Left kidney (tissue), 8 donors: ENCODE measurements around the gene DCDC2B. TPM values are rescaled to one million over a fixed set of nuclear protein-coding genes. Genes with fewer than 3 reads are reported as not detected.
A peak's percentile ranks its signal among the peaks of the same experiment; 100 is the strongest.
"Not testable (repeated sequence)": the region's sequence is repeated elsewhere in the genome, so short reads cannot be mapped to it uniquely, and the experiment has no call there.

Source experiments
- DNase-seq: peaks from one replicate; pipeline ENCODE4 v3.0.0-alpha.2; 2013
- long read RNA-seq, 8 donors: transcript quantifications; one replicate each; lab custom pipeline, GENCODE V29; 2026
- polyA plus RNA-seq: library from polyadenylated mRNA; unstranded; fragments of 120-200 nt; gene quantifications from one replicate; pipeline ENCODE4 v1.2.1, GENCODE V29; 2013; ENCODE audit not compliant: insufficient read length

The DCDC2B gene
- polyA plus RNA-seq = 1.9 TPM
- long read RNA-seq, donor 1, partial matches to known transcripts = 8 of 8 reads
- long read RNA-seq, donor 1, other reads (novel, unspliced or antisense) = 0 of 8 reads
- long read RNA-seq, donor 2 = 0 reads
- long read RNA-seq, donor 3, partial matches to known transcripts = 0 of 8 reads
- long read RNA-seq, donor 3, other reads (novel, unspliced or antisense) = 8 of 8 reads
- long read RNA-seq, donor 4 = 0 reads
- long read RNA-seq, donor 5, partial matches to known transcripts = 19 of 19 reads
- long read RNA-seq, donor 5, other reads (novel, unspliced or antisense) = 0 of 19 reads
- long read RNA-seq, donor 6, partial matches to known transcripts = 5 of 5 reads
- long read RNA-seq, donor 6, other reads (novel, unspliced or antisense) = 0 of 5 reads
- long read RNA-seq, donor 7, partial matches to known transcripts = 14 of 14 reads
- long read RNA-seq, donor 7, other reads (novel, unspliced or antisense) = 0 of 14 reads
- long read RNA-seq, donor 8, partial matches to known transcripts = 6 of 11 reads
- long read RNA-seq, donor 8, other reads (novel, unspliced or antisense) = 5 of 11 reads

DNA sequence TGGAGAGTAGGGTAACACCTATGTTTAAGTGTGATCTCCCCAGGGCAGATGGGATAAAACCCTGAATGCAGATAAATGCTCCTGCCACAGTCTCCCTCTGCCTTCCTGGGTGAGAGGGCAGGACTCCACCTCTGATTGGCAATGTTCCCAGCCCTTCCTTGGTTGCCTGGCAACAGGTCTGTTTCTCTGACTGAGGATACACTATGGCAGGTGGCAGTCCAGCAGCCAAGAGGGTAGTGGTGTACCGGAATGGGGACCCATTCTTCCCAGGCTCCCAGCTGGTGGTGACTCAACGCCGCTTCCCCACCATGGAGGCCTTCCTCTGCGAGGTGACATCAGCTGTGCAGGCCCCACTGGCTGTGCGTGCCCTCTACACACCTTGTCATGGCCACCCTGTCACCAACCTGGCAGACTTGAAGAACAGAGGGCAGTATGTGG lies at the start of gene DCDC2B:
DCDC2B (plus strand) TSS at position 199 of the 438 bp plus-strand sequence; CDS start at position 204, 5 bp downstream.
- DNase-seq = no peak

DNA sequence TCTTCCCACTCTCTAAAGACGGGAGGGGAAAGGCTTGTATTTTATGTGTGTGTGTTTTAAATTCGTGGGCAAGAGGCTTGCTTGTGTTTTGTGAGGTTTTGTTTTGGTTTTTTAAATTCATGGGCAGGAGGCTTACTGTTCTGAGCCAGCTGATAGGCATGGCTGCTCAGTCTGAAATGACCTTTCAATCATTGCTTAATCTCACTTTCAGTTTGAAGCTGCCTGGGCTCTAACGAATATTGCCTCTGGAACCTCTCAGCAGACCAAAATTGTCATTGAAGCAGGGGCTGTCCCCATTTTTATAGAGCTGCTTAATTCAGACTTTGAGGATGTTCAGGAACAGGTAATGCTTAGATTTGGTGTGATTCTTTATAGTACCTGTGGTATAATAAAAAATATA lies 49.7 kb upstream of the DCDC2B start:
- no peak for DNase-seq

DNA sequence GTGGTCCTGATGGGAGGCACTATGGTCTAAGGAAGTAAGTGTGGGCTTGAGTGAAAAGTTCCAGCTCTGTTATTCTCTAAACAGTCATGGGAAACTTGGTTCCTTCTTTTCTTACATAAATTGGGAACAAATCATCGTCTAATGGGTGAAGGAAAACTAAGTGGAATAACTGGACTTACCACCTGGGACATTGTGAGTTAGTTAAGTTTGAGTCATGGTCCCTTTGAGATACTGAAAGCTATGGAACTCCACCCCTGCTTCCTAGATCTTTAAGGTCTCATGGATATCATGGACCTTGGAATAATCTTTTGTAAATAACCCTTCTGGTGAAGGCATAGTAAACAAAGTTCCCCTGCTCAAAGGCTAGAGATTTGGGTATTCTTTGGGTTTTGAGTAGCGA lies 45.5 kb upstream of the DCDC2B start:
- DNase-seq = no peak

DNA sequence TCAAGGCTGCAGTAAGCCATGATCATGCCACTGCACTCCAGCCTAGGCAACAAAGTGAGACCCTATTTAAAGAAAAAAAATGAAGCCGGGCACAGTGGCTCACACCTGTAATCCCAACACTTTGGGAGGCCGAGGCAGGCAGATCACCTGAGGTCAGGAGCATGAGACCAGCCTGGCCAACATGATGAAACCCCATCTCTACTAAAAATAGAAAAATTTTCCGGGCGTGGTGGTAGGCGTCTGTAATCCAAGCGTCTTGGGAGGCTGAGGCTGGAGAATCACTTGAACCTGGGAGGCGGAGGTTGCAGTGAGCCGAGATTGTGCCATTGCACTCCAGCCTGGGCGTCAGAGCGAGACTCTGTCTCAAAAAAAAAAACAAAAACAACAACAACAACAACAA lies 43.3 kb upstream of the DCDC2B start:
- DNase-seq = not testable (repeated sequence)

DNA sequence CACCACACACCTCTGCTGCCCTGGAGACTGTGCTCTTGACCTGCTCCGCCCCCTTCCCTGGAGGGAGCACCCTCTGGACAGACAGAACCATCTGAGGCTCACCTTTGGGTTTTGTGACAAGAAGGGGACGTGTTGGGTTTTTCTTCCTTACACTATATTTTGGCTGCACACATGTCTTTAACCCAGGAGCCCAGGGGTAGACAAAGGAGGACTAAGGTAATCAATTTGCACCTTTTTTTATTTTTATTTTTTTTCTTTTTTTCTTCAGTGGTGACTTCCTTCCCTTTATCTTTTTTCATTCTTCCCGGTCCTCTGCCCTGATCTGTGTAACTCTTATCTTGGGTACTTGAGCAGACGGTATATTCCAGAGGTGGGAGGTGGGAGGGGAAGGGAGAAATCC lies 37.9 kb upstream of the DCDC2B start:
- no peak for DNase-seq

DNA sequence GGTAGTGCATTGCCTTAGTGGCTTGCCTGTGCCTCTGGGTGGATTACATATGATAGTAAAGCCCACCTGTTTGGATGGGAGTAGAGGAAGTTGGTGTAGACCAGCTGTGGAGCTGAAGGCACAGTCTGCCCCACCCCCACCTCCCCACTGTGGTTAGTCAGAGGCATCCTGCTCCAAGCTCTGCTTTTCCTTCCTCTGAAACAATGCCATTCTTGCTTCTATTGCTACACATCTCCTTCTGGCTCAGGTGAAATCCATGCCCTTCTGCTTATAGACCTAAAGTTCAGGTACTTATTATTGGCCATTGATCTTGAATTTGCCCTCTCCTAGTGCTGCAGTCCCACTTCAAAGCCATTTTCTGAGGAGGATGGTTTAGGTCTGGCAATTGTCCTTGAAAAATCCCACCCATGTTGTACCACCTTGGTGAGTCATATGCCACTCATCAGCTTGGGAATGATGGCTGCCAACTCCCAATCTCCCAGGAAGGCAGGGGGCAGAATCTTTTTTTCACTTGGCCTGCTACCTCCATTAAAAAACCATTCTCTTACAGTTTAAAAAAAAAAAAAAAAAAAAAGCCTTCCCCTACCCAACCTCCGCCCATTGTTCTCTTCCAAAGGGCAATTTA lies 36.2 kb upstream of the DCDC2B start:
- no peak for DNase-seq

DNA sequence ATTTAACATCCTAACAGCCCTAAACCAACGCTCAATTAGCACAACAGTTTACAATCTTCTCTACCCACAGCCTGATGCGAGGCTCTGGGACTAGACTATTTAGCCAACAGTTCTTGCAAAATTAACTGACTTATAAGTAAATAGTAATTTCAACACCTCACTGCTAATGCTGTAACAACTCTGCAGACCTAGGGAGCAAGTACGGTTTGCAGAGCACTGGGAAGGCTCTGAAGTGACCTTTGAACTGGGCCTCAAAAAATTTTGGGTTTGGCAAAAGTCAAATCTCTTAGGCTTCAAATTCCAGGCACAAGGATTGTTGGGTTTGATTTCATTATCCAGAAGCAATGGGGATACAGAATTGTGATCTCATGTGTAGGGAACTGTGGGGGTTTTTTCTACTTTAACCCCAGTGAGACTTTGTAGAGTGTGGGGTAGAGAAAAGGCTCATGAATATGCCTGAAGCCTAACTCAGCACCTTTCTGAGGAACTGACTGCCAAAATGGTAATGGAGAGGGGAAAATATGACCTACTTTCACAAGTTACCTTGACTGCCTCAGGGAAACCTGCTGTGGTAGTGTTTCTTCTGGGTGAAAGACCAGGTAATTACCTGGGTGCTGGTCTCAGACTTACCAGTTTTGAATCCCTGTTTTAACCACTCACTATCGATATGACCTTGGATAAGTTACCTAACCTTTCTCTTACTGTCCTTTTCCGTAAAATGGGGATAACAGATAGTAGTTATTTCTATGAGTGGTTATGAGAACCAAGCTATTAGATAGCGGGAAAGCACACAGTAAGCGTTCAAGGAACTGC lies 30.3 kb upstream of the DCDC2B start:
- DNase-seq = no peak

DNA sequence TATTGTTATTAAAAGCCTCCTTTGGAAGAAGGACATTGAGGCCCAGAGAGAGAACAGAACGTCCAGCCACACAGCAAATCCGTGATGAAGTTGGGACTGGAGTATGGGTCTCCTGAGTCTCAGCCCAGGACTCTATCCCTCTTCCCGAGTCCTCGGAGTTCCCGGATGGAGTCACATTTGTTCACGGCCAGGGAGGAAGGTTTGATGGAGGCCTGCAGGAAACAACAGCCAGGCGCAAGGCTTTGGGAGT lies 29.8 kb upstream of the DCDC2B start:
- DNase-seq = no peak

DNA sequence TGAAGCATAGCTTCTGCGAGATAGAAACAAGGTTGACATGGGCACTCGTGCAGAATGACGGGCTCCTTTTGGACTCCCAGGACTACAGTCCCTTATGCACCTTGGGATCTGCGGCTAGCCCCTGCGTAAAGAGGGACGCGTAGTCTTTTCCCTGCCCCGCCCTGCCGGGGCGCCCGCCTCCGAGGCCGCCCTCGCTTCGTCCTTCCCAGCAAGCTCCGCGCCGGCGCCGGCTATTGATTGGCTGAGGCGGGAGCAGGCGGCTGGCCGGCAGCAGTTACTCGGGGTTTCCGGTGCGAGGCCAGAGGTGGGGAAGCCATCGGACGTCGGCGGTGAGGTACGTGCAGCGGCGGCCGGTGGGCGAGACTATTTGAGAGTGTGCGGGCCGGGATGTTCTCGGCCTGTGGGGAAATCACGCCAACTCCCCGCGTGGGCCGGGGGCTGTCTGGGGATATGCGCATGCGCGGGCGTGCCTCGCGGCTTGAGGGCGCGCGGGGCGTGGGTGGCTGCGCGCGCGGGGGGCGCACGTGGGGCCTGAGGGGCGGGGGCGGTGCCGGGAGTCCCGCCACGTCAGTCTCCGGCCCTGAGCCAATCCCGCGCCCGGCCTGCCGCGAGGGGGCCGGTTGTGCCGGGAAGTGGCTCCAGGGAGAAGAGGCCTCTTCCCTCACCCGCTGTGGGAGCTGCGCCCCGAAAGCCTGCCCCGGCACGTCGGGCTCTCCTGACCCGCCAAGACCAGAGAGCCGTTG lies 29.3 kb upstream of the DCDC2B start, which contains the start of gene TXLNA:
TXLNA (plus strand) TSS at position 233 of the 743 bp plus-strand sequence. CDS start 671 bp downstream, outside the sequence.
- DNase-seq = peak; percentile 89

DNA sequence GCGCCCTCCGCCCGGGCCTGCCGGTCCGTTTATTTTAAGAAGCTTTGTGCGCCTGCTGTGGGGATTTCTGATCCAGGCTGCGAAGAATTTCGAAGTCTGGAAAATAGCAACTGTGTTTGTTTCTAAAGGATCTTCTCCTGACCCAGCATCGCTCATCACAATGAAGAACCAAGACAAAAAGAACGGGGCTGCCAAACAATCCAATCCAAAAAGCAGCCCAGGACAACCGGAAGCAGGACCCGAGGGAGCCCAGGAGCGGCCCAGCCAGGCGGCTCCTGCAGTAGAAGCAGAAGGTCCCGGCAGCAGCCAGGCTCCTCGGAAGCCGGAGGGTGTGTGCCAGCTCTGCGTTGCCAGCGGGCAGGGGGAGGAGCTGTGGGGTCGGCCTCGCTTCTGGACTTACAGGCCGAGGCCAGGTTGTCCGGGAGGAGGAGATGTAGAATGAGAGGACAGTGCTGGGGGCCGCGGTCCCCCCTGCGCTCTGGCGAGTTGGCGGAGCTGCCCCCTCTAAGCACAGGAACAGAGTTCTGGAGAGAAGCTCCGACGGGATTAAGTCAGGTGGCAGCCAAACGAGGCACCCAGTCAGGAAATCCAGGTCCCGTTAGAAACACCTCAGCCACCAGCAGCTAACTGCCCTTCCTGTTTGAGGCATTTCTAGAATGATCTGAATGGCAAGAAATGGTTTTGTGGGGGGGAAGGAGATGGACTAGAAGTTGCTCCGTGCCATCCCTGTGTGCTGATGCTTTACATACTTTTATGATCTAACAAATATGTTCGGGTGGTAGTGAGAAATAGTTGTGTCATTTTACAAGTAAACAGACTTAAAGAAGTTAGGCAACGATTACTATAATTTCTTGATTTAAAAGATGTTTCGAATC lies 28.5 kb upstream of the DCDC2B start:
- DNase-seq = no peak

DNA sequence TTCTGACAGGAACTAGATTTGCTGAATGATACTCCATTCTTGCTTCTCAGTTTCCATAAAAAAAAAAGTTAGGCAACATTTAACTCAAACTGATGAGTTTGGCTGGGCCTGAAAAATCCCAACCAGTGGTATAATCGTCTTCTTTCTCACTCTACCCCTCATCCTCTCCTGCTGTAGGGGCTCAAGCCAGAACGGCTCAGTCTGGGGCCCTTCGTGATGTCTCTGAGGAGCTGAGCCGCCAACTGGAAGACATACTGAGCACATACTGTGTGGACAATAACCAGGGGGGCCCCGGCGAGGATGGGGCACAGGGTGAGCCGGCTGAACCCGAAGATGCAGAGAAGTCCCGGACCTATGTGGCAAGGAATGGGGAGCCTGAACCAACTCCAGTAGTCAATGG lies 27.8 kb upstream of the DCDC2B start:
- DNase-seq = no peak

DNA sequence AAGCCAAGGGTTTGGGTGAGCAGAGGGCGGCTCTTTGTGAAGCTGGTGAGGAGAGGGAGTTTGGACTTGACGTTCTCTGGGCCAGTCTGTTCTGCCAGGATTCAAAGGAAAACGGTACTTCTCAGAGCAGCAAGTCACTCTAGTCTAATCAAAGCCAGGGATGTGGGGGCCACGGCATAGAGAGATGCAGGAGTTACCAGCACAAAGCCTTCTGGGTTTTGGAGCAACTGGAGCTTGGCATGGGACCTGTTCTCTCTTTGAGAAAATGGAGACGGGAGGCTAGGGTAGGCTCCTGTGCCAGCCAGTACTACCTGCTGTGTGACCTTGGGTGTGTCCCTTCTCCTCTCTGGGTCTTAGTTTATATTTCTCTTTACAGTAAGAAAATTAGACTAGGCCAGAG lies 27.3 kb upstream of the DCDC2B start:
- no peak for DNase-seq

DNA sequence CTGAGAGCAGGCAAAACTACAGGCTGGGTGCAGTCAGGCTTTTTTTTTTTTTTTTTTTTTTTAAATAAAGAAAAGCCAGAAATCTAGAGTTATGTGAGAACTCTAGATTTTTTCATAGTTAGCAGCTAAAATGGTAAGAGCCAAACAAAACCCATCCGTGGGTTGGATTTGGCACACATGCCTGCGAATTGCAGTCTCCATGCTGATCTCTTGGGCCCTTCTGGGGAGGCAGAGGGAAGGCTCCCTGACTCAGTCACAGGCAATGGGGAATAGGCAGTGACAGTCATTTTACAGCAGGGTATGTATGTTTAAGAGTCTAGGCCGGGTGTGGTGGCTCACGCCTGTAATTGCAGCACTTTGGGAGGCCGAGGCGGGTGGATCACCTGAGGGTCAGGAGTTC lies 26.8 kb upstream of the DCDC2B start:
- no peak for DNase-seq

DNA sequence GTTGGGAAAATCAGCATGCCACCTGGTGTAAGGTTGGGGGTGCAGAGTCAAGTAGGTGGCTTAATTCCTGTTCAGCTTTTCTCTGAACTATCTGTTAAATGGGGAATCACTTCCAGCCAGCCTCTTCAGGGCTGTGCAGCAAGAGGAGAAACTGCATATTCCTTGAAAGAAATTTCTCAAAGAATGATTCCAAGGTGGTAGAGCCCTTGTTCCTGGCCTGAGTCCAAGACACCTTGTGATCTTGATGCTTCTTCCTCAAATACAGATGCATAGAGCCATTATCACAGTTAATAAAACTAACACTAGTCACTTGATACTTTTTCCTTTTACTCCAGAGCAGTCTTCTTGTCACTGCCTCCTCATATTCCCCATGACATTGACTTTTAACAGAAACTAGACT lies 24.2 kb upstream of the DCDC2B start:
- DNase-seq = no peak

DNA sequence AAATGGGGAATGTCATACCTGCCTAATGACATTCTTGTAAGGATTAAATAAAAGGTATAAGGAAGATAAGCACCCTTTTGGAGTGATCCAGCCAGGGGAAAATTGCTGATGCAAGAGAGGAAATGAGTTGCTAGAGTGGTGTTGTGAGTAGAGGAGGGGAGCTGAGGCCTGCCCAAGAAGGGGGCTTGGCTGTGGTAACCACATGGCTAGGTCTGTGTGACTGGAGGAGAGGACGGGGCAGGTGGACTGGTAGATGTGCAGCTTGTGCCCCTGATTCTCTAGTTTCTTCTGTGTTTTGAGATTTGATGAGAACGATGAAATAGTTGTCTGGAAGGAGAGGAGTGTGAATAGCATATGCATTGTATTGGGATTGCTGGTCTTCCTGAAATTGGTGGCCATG lies 22.8 kb upstream of the DCDC2B start:
- no peak for DNase-seq

DNA sequence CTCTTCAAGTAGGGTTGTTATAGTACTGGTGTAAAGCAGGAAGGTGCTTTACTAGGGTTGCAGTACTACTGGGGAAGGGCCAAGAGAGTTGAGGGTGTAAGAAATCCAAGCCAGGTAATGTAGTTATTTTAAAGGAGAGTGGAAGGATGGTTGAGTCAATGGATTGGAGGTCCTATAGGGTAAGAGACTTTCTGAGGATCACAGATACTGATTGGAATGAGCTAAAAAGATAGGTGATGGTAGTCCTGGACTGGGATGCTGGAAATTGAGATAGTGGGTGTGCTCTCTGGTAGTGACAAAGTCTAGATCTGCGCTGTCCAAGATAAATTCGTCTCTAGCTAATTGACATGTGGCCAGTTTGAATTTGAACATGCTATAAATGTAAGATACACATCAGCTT lies 22.4 kb upstream of the DCDC2B start:
- DNase-seq = no peak

DNA sequence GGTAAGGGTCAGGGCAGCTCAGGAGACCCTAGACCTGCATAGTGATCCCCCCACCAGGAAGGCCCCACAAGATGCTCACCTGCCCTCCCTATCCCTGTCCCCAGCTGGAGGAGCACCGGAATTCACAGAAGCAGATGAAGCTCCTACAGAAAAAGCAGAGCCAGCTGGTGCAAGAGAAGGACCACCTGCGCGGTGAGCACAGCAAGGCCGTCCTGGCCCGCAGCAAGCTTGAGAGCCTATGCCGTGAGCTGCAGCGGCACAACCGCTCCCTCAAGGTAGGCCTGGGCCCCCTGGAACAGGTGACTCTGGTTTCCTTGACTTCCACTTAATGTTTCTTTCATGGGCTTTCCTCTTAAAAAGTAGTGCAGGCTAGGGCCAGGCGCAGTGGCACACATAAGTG lies 21.0 kb upstream of the DCDC2B start:
- DNase-seq = no peak

DNA sequence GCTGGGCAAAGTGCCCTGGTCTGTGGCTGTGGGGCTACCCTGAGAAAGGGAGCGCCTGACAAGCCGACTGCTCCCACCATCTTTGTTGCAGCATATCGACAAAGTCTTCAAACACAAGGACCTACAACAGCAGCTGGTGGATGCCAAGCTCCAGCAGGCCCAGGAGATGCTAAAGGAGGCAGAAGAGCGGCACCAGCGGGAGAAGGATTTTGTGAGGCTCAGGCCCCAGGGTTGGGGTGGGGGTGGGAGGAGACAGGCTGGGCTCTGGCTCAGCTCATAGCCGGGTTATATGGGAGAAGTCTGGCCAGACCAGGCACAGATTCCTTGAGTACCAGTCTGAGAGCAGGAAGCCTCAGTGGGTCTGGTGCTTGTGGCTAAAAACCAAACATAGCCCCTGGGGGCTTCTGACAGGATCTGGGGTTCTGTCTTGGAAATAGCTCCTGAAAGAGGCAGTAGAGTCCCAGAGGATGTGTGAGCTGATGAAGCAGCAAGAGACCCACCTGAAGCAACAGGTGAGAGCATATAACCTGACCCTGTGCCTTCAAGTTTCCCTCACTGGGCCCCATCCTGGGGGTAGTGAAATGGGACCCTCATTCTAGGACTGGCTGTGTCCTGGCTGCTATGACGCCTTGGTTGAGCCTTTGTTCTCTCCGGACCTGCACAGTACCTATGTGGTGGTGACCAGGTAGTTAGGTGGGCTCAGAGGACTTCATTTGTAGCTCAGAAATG lies 16.5 kb upstream of the DCDC2B start:
- no peak for DNase-seq

DNA sequence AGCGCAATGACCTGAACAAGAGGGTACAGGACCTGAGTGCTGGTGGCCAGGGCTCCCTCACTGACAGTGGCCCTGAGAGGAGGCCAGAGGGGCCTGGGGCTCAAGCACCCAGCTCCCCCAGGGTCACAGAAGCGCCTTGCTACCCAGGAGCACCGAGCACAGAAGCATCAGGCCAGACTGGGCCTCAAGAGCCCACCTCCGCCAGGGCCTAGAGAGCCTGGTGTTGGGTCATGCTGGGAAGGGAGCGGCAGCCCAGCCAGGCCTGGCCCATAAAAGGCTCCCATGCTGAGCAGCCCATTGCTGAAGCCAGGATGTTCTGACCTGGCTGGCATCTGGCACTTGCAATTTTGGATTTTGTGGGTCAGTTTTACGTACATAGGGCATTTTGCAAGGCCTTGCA lies 13.9 kb upstream of the DCDC2B start:
- no peak for DNase-seq

DNA sequence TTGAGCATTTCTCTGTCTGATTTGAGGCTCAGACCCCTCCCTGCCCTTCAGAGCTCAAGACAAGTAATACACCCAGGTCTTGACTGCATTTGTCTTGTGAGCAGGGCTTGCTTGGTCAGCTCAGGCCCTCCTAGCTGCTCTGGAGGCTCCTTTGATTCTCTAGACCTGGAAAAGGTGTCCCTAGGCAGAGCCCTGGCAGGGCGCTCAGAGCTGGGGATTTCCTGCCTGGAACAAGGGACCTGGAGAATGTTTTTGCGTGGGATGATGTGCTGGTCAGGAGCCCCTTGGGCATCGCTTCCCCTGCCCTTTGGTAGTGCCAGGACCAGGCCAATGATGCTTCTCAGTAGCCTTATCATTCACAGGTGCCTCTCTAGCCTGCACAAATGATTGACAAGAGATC lies 13.4 kb upstream of the DCDC2B start:
- no peak for DNase-seq
